Measurements from ENCODE around the gene HIC1.

Gene HIC1

GRCh38 chr17:2082003-2082781 is 27.3 kb downstream of the HIC1 start:
- no peak for DNase-seq

- peak; percentile 96 for DNase-seq
These were observed 28.7 kb downstream of the HIC1 start for GRCh38 chr17:2083613-2084035.

GRCh38 chr17:2084036-2084765 is 29.3 kb downstream of the HIC1 start:
- peak; percentile 26 for DNase-seq

- DNase-seq = no peak
These were observed 30.1 kb downstream of the HIC1 start for GRCh38 chr17:2084766-2085647.

- no peak for DNase-seq
These were observed 30.7 kb downstream of the HIC1 start for GRCh38 chr17:2085648-2085949.

- DNase-seq = no peak
These were observed 31.4 kb downstream of the HIC1 start for GRCh38 chr17:2086306-2086705.

GRCh38 chr17:2087597-2088211 is 32.8 kb downstream of the HIC1 start:
- peak; percentile 95 for DNase-seq

- DNase-seq = peak; percentile 66
These were observed 34.1 kb downstream of the HIC1 start for GRCh38 chr17:2089021-2089422.

GRCh38 chr17:2090210-2090641 is 35.3 kb downstream of the HIC1 start:
- peak; percentile 41 for DNase-seq

- peak; percentile 46 for DNase-seq
These were observed 36.1 kb downstream of the HIC1 start for GRCh38 chr17:2090804-2091534.

- no peak for DNase-seq
These were observed 37.4 kb downstream of the HIC1 start for GRCh38 chr17:2092253-2092652.

- no peak for DNase-seq
These were observed 38.4 kb downstream of the HIC1 start for GRCh38 chr17:2093349-2093748.

GRCh38 chr17:2094891-2095535 is 40.1 kb downstream of the HIC1 start:
- no peak for DNase-seq

- no peak for DNase-seq
These were observed 40.6 kb downstream of the HIC1 start for GRCh38 chr17:2095536-2095910.

- DNase-seq = peak; percentile 40
These were observed 46.8 kb downstream of the HIC1 start for GRCh38 chr17:2101448-2102257.

GRCh38 chr17:2102931-2103809 is 48.3 kb downstream of the HIC1 start:
- no peak for DNase-seq

GRCh38 chr17:2105663-2106062 is 50.8 kb downstream of the HIC1 start:
- no peak for DNase-seq

- no peak for DNase-seq
These were observed 51.5 kb downstream of the HIC1 start for GRCh38 chr17:2106308-2106955.

- DNase-seq = no peak
These were observed 52.1 kb downstream of the HIC1 start for GRCh38 chr17:2107050-2107449.
